IgD-negative memory B cell (primary cell): ENCODE data around the gene CCDC192. TPM values are rescaled to one million over a fixed set of nuclear protein-coding genes. Genes with fewer than 3 reads are reported as not detected.

Experiments used
- polyA plus RNA-seq: library from polyadenylated mRNA; unstranded; fragments of 300-500 nt; fragmentation: Illumina TruSeq; gene quantifications from one replicate; pipeline ENCODE4 v1.2.3, GENCODE V29; 2021

CCDC192 gene
- polyA plus RNA-seq, 1 donor from 2014 or later, result not detected

Other genes starting within 250 kb of the CCDC192 start
- gene PRRC1, start 185.8 kb upstream of the CCDC192 start, polyA plus RNA-seq, result 30.7 TPM
- gene CTXN3, start 54.3 kb upstream of the CCDC192 start, polyA plus RNA-seq, result not detected